GM19240 (cell line): ENCODE measurements around the gene FAM107A.
"Not testable (repeated sequence)": the region's sequence is repeated elsewhere in the genome, so short reads cannot be mapped to it uniquely, and the experiment has no call there.

Experiments used
- DNase-seq: peaks from one replicate; pipeline ENCODE4 v3.0.0; 2011; ENCODE audit warnings: low spot score; ENCODE audit not compliant: insufficient read length

Gene FAM107A

GRCh38 chr3:58537412-58538301 is 39.5 kb downstream of the FAM107A start:
- no peak for DNase-seq

GRCh38 chr3:58536501-58537411 is 40.4 kb downstream of the FAM107A start, which contains the start of gene ACOX2:
Gene ACOX2 (minus strand): TSS chr3:58537190. CDS start chr3:58535106, 2,084 bp downstream.
- no peak for DNase-seq

DNA sequence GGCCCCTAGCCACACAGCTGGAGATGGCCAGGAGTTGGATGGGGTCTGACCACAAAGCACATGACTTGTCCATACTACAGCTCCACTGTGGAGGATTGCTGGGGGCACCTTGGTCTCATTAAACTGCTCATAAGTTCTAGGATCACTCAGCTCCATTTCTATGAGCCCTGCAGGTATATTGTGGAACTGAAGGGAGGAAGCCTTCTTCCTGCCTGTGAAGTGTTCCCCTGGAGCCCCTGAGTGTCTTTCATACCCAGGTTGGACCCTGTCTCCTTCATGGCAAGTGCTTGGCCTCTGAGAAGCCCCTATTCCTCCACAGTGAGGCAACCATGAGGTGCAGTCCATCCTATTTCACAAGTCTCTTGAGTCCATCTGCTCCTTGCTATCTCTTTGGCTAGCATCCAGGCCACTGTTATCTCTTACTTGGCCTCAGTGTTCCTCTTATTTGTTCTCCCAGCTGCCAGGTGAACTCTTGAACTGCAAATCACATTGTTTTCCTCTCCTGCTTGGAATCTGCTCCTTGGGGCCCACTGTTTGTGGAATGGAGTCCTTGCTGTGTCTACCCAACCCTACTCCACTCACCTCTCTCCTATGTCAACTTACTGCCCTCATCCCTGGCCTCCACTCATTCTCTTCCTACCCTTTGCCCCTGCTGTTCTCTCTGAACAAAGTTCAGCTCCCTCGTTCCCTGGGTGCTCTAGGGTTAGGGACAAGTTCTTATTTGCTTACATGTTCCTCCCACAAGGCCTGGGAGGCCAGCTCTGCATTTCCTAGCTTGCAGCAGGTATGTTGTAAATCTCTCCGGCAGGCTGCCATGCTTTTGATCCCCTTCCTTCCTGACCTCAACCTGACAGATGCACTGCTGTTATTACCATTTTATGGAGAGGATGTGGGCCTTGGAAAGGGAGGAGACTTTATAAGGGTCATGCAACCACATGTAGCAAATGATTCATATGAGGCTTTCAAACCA is 41.4 kb downstream of the FAM107A start:
- DNase-seq = no peak

GRCh38 chr3:58534592-58535494 is 42.3 kb downstream of the FAM107A start:
- DNase-seq = no peak

- peak; percentile 86 for DNase-seq
These were observed 44.4 kb downstream of the FAM107A start for GRCh38 chr3:58532794-58533220.

GRCh38 chr3:58531956-58532355 is 45.2 kb downstream of the FAM107A start:
- DNase-seq = no peak

DNA sequence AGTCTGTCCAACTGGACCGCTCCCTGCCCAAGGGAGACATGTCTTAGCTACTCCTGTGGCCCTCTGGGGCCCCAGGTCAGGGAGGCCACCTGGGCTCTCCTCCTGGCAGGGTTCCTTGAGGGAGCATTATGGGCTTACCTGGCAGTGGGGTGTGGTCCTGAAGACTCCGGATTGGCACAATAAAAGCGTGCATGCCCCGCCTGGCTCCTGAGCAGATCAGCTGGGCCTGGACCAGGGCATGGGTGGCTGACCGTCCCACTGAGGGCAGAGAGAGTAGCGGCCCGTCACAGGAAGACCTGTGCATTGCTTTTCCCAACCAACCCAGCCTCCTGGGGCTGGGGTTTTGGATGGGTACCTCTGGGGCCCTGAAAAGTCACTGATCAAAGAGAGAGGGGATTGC is 45.6 kb downstream of the FAM107A start:
- DNase-seq = no peak

DNA sequence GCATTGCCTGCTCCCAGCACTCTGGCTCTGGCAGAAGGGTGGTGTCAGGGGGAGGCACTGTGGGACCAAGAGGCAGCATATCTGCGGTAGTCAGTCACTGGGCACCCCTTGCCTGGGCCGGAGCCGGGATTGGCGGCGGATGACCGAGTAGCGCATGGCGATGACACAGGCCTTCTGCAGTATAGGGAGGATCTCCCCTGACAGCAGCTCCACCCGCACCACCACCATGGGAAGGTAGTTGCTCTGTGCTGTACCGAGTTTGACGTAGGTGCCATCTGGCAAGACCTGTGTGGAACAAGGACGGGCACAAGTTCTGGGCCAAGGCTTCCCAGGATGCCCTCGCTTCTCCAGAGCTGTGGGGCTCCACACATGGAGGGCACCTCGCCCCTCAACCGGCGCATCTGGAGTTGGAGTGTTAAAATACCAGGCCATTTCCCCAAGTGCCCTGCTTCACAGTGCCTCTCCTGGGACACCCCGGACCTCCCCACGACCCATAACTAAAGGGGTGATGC is 46.8 kb downstream of the FAM107A start:
- no peak for DNase-seq

DNA sequence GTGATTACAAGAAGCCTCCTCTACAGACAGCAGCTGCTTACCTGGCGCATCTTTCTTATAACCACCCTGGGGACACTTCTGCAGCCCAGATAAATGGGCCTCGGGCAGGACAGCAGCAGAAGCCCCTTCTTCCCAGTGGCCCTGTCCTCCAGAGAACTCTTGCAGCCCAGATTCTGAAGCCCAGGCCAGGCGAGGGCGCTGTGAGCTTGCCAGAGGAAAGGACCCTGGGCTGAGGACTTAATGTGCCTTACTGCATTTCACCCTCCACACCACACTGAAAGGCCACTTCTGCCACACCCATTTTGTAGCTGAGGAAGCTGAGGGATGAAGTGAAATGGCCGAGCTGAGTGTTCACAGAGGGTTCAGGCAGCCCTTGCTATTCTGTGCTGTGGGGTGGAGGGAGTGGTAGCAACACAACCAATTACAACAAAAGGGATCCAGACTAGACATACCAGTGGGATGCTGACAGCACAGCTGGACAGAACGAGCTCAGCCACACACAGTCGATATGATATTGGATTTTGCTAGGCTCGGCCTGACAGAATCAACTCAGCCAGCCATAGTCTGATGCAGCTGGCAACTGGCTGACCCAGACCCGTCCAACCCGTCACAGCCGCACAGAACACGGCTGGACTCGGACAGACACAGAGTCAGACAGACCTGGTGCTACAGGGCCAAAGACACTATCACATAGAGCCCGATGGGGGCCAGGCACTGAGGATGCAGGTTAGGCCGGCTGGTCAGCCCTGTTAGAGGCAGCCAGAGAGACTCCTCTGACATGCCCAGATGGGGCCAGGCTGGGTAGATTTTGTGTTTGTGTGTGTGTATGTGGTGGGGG is 47.5 kb downstream of the FAM107A start:
- no peak for DNase-seq

- no peak for DNase-seq
These were observed 48.6 kb downstream of the FAM107A start for GRCh38 chr3:58528629-58529028.

GRCh38 chr3:58527440-58527839 is 49.8 kb downstream of the FAM107A start:
- not testable (repeated sequence) for DNase-seq

DNA sequence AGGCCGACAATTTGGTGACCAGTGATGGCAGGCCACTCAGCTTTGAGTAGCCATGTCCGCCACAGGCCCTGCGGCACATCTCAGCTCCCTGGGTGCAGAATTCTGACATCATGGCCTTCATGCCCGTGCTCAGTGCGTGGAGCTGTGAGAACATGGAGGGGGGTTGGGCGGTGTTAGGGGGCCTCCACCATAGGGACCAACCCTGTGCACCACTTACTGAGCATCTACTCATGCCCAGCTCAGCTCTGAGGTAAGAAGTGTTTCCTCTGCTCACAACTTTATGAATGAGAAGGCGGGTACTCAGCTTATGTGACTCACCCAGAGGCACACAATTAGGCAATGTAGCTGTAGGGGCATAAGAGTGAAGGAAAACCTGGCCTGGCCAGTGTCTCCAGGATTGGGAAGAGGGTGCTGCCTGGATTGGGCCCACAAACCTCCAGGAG is 50.7 kb downstream of the FAM107A start:
- no peak for DNase-seq

DNA sequence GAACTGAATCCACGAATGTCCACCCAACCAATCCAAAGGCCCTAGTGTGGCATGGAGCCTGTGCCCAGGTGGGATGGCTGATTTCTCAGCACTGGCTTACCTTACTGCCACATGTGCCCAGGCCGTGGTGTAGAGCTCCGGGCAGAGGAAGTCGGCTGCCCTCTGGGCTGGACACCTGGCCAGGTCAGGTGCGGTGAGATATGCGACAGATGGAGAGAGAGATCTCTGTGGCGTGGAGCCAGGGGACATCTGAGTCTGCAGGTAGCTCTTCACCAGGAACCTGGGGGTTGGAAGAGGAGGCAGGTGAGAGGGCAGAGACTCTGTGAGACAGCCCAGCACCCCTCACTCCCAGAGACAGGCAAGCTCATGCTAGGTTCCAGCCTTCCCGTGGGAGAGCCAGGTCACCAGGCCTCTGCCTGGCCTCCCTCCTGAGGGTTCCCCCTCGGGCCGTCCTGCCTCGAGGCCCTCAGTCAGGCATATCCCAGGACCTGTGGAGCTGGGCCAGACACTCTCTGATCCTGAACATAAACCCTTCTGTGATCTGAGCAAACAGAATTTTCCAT is 52.8 kb downstream of the FAM107A start:
- no peak for DNase-seq

- no peak for DNase-seq
These were observed 54.3 kb downstream of the FAM107A start for GRCh38 chr3:58522759-58523425.

GRCh38 chr3:58521917-58522631 is 55.1 kb downstream of the FAM107A start:
- DNase-seq = no peak

DNA sequence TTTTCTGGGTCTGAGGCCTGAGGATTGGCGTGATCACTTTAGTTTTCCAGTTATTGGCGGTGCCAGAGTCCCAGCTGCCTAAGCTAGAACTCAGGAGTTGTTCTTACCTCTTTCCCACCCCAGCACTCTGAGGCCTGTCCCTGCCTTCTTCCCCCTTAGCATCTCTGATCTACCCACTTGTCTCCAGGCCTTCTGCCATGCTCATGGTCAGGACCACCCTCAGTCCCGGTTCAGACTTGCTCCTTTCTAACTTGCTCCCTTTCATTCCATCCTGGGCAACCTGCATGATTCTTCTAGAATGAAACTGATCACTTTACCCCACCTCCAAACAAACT is 55.9 kb downstream of the FAM107A start:
- DNase-seq = no peak
